Neural cell (in vitro differentiated cells): ENCODE measurements around the gene CDC25C. TPM values are rescaled to one million over a fixed set of nuclear protein-coding genes. Genes with fewer than 3 reads are reported as not detected.

Source experiments
- H2AFZ ChIP-seq: fragments of 200-600, 300-800 bp; sonication (generic), shearing (Covaris generic); 2 replicates; pipeline ENCODE4 v1.6.0; 2014; ENCODE audit warnings: low read depth, mild to moderate bottlenecking, antibody characterized with exemption, low read length, moderate library complexity
- H3F3A ChIP-seq: fragments of 200-600 bp; shearing (Covaris generic); 2 replicates; pipeline ENCODE4 v1.6.1; 2016; ENCODE audit warnings: mild to moderate bottlenecking, moderate library complexity, mixed read lengths, antibody characterized with exemption, low read length; ENCODE audit not compliant: insufficient read depth, poor library complexity, severe bottlenecking
- H3K27ac ChIP-seq: fragments of 200-600, 300-800 bp; sonication (generic), shearing (Covaris generic); 2 replicates; pipeline ENCODE4 v1.5.1; 2014; ENCODE audit warnings: mild to moderate bottlenecking, low read length, moderate library complexity
- H3K27me3 ChIP-seq: fragments of 300-800, 200-600 bp; sonication (generic), shearing (Covaris generic); 2 replicates; pipeline ENCODE4 v1.6.0; 2014; ENCODE audit warnings: mild to moderate bottlenecking, low read depth, low read length, moderate library complexity; ENCODE audit not compliant: insufficient read depth
- H3K36me3 ChIP-seq: fragments of 300-800, 200-600 bp; sonication (generic), shearing (Covaris generic); 2 replicates; pipeline ENCODE4 v1.5.1; 2014; ENCODE audit warnings: mild to moderate bottlenecking, antibody characterized with exemption, low read length, moderate library complexity; ENCODE audit not compliant: insufficient read depth
- H3K4me2 ChIP-seq: fragments of 300-800, 200-600 bp; sonication (generic), shearing (Covaris generic); 2 replicates; pipeline ENCODE4 v1.6.0; 2014; ENCODE audit warnings: mild to moderate bottlenecking, low read length
- H3K4me3 ChIP-seq: fragments of 300-800, 200-600 bp; sonication (generic), shearing (Covaris generic); 2 replicates; pipeline ENCODE4 v1.5.1; 2014; ENCODE audit warnings: mild to moderate bottlenecking, low read length, moderate library complexity
- H3K79me2 ChIP-seq: fragments of 200-600 bp; shearing (Covaris generic); replicated peaks from 2 replicates; pipeline ENCODE4 v1.6.0; 2014; ENCODE audit warnings: mild to moderate bottlenecking, low read length, moderate library complexity; ENCODE audit not compliant: insufficient read depth
- H3K9ac ChIP-seq: fragments of 300-800, 200-600 bp; sonication (generic), shearing (Covaris generic); 2 replicates; pipeline ENCODE4 v1.6.1; 2016; ENCODE audit warnings: mild to moderate bottlenecking, low read length, mixed read lengths
- H3K9me2 ChIP-seq: fragments of 200-600 bp; shearing (Covaris generic); 2 replicates; pipeline ENCODE4 v1.6.1; 2016; ENCODE audit warnings: mild to moderate bottlenecking, low read length, mixed read lengths; ENCODE audit not compliant: insufficient read depth
- H3K9me3 ChIP-seq: fragments of 200-600, 300-800 bp; sonication (generic), shearing (Covaris generic); 2 replicates; pipeline ENCODE4 v1.6.1; 2016; ENCODE audit warnings: mild to moderate bottlenecking, mixed run types, low read length, moderate library complexity, mixed read lengths
- H4K20me1 ChIP-seq: fragments of 200-600 bp; shearing (Covaris generic); 2 replicates; pipeline ENCODE4 v1.6.1; 2016; ENCODE audit warnings: mild to moderate bottlenecking, mixed run types; ENCODE audit not compliant: insufficient read depth
- CTCF ChIP-seq: fragments of 450-650 bp; IDR thresholded peaks from 2 replicates; pipeline ENCODE4 v1.5.1; 2014; ENCODE audit warnings: antibody characterized with exemption, mild to moderate bottlenecking, moderate library complexity; ENCODE audit not compliant: poor library complexity, severe bottlenecking
- EP300 ChIP-seq: fragments of 450-650 bp; conservative IDR thresholded peaks from 2 replicates; pipeline ENCODE4 v1.6.1; 2014; ENCODE audit warnings: antibody characterized with exemption, mild to moderate bottlenecking, moderate library complexity; ENCODE audit not compliant: poor library complexity, severe bottlenecking
- EZH2 ChIP-seq: fragments of 200-600, 300-800 bp; shearing (Covaris generic), sonication (generic); IDR thresholded peaks from 2 replicates; pipeline ENCODE4 v1.6.1; 2014; ENCODE audit warnings: antibody characterized with exemption, low read length, borderline replicate concordance, mild to moderate bottlenecking; ENCODE audit not compliant: insufficient read depth, poor library complexity, severe bottlenecking
- MXI1 ChIP-seq: fragments of 450-650 bp; conservative IDR thresholded peaks from 2 replicates; pipeline ENCODE4 v1.6.1; 2014; ENCODE audit warnings: antibody characterized with exemption, mild to moderate bottlenecking; ENCODE audit not compliant: poor library complexity, severe bottlenecking
- POLR2AphosphoS5 ChIP-seq: IDR thresholded peaks from 2 replicates; pipeline ENCODE4 v1.6.1; 2012
- RAD21 ChIP-seq: fragments of 450-650 bp; conservative IDR thresholded peaks from 2 replicates; pipeline ENCODE4 v1.6.1; 2014; ENCODE audit warnings: antibody characterized with exemption, mild to moderate bottlenecking, moderate library complexity
- REST ChIP-seq: IDR thresholded peaks from 2 replicates; pipeline ENCODE4 v1.6.1; 2012; ENCODE audit warnings: borderline replicate concordance
- SMC3 ChIP-seq: fragments of 450-650 bp; conservative IDR thresholded peaks from 2 replicates; pipeline ENCODE4 v1.6.1; 2014; ENCODE audit warnings: antibody characterized with exemption, mild to moderate bottlenecking, moderate library complexity; ENCODE audit not compliant: poor library complexity
- TAF1 ChIP-seq: IDR thresholded peaks from 2 replicates; pipeline ENCODE4 v1.6.1; 2012; ENCODE audit warnings: low read depth
- polyA plus RNA-seq: library from polyadenylated mRNA; depleted of rRNA; stranded (reverse); fragments of >200 nt; gene quantifications from 2 replicates; pipeline ENCODE4 v1.2.3, GENCODE V29; 2014

The CDC25C gene
- polyA plus RNA-seq, 1 donor from 2014 or later = 0.71 TPM

GRCh38 chr5:138315751-138316278 is 15.8 kb downstream of the CDC25C start:
- no peak overlapping the region for H3K4me2 ChIP-seq

GRCh38 chr5:138305797-138306196 is 25.8 kb downstream of the CDC25C start:
- no peaks in the 10 kb centered on the region for H3K9me3 ChIP-seq
- H3K9ac ChIP-seq = no peak overlapping the region
- TF ChIP-seq SMC3 (no peak), CTCF (no peak), MXI1 (no peak), TAF1 (no peak), POLR2AphosphoS5 (no peak), REST (no peak), EP300 (no peak), EZH2 (no peak), RAD21 (no peak)
- H2AFZ ChIP-seq = no peak overlapping the region
- no peak overlapping the region for H3K4me3 ChIP-seq
- no peaks in the 10 kb centered on the region for H4K20me1 ChIP-seq
- no peaks in the 10 kb centered on the region for H3K9me2 ChIP-seq
- H3K36me3 ChIP-seq = no peaks in the 10 kb centered on the region
- H3K79me2 ChIP-seq = no peaks in the 10 kb centered on the region
- no peak overlapping the region for H3K4me2 ChIP-seq
- H3F3A ChIP-seq = no peaks in the 10 kb centered on the region
- no peak overlapping the region for H3K27ac ChIP-seq
- H3K27me3 ChIP-seq = no peaks in the 10 kb centered on the region

More at GRCh38 chr5:138315751-138316278, 15.8 kb downstream of the CDC25C start:
- Histone ChIP-seq H3K9me2 (no peaks in the 10 kb centered on the region), H3K4me3 (no peak overlapping the region), H3K27ac (no peak overlapping the region), H4K20me1 (no peaks in the 10 kb centered on the region), H3K27me3 (no peaks in the 10 kb centered on the region), H2AFZ (no peak overlapping the region), H3K9ac (no peak overlapping the region), H3K9me3 (no peaks in the 10 kb centered on the region), H3K36me3 (no peaks in the 10 kb centered on the region), H3F3A (no peaks in the 10 kb centered on the region), H3K79me2 (no peaks in the 10 kb centered on the region)
- TF ChIP-seq REST = no peak
- TF ChIP-seq EZH2 = no peak
- no peak for TF ChIP-seq TAF1
- no peak for TF ChIP-seq EP300
